G401 (cell line): ENCODE data around the gene TADA2A. TPM values are rescaled to one million over a fixed set of nuclear protein-coding genes. Genes with fewer than 3 reads are reported as not detected.

Source experiments
- DNase-seq: peaks from one replicate; pipeline ENCODE4 v3.0.0-alpha.2; 2015; ENCODE audit warnings: low spot score
- in situ Hi-C: cut with HindIII; loops from 2 replicates; pipeline ENCODE4 v1.10.0; 2016; ENCODE audit warnings: low sequenced_read_pairs, mixed read lengths
- total RNA-seq: library from RNA; depleted of rRNA; stranded (reverse); fragments of >200 nt; shearing (Covaris generic); gene quantifications from 2 replicates; pipeline ENCODE4 v1.2.3, GENCODE V29; 2014; rRNA removed

The TADA2A gene
- total RNA-seq, 1 experiment from 2014 or later, result 23.0 TPM

DNA sequence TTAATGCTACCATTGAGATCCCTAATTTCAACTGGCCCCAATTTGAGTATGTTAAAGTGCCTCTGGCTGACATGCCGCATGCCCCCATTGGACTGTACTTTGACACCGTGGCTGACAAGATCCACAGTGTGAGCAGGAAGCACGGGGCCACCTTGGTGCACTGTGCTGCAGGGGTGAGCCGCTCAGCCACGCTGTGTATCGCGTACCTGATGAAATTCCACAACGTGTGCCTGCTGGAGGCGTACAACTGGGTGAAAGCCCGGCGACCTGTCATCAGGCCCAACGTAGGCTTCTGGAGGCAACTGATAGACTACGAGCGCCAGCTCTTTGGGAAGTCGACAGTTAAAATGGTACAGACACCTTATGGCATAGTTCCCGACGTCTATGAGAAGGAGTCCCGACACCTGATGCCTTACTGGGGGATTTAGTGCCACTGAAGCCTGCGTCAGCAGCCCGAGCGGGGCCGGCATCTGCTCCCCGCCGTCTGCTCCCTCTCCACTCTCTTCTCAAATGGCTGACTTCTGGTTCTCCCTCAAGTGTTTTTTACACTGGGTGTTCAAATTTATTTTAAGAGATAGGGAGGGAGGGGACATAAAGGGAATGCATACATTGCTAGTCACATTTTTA is 105.9 kb downstream of the TADA2A start:
- DNase-seq, result peak; percentile 41
- in situ Hi-C loops, result no loop called here

DNA sequence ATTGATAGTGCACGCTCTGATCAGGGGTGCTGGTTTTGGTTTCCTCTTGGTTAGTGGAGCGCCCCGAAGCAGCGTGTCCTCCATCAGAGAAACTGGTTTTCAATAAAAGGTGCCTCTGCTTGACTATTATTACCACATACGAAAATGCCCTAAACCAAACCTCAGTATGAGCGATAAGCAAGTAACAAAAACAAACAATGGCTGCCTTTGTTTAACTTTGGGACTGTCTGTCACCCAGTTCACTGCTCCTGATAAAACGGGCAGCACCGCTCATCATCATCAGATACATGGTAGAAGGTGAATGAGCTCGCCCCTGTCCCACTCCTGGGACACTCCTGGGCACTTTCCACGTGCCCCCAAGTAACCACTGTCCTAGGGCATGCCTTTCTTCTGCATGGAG is 107.0 kb downstream of the TADA2A start:
- in situ Hi-C loops, result no loop called here
- no peak for DNase-seq

DNA sequence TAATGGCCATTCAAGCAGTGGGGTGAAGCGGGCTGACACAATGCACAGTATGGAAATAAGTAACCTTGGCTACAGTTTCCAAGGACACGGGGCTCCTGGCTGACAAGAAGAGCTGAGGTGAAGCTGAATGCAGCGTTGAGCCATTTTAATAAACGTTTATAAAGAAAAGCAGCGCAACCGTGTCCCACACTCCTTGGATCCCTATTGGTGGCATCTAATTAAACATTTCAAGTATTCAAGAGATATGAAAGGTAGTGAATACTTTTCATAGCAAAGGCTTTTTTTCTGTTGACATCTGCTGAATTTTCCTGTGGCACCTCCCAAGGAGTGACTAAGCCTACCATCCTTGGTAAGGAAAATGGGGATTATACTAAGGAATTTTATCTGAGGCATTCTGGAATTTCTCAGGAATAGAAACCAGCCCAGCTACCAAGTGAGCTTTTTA is 109.5 kb downstream of the TADA2A start:
- no peak for DNase-seq
- in situ Hi-C loops, result no loop called here

DNA sequence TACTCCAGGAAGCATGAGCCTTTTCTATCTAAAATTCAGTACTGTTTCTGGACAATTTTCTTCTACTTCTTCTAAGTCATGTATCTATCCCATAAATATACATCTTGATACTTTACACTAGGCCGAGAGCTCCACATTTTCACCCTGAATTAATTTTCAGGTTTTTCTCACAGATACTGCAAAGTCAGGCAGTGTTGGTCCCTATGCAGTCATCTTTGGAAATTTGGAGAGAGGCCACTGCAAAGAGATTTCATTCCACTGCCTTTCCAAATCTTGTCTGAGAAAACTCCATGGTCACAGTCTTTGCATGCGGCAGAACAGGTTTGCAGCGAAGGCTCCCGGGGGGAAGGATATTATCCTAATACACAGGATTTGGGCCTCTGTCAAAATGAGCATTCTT is 111.2 kb downstream of the TADA2A start:
- in situ Hi-C loops, result no loop called here
- no peak for DNase-seq

DNA sequence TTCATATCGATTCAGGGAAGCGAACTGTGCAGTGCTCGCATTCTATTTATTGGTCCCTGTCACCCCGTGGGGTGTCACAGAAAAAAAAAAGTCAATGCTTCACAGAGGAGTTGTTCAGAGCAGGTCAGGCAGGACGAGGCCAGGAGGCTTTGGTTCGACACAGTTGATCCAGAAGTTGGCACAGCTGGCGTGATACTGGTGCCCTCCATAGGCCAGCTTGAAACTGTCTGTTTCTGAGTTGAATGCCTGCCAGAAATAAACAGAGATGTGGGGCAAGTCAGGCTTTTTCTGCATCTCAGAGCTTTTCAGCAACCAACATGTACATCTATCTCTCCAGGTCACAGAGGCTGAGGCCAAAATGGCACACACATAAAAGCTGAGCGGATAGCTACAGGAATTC is 112.1 kb downstream of the TADA2A start:
- DNase-seq, result no peak
- in situ Hi-C loops, result no loop called here

DNA sequence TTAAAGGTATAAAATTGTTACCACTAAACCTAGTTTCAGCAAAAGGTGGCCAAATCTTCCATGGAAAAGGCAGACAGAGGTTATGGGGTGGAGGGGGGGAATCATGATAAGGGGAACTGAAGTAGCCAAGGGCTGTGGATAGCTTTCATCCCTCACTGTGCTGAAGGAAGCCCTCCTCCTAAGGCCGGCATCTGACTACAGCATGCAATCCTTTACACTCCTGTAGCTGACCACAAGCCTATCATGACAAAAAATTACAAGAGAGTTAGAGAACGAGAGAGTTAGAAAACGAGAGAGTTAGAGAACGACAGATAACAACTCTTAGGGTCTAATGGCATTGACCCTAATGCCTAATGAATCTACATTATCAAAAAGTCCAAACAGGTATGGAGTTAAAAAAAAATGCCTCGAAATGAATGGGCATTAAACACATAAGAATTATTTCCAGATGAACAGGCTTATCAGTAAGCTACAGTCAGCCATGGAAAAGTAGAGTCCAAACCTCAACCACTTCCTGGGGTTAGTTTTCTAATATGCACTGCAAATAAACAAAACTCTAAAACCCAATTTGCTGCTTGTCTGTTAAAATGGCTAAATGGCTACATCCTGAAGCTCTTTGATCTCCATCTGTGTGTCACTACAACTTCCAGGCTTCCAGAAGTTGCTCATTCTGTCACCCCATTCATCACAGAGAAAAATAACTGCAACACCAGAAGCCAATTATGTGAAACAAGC is 112.7 kb downstream of the TADA2A start:
- DNase-seq, result no peak
- in situ Hi-C loops, result no loop called here

DNA sequence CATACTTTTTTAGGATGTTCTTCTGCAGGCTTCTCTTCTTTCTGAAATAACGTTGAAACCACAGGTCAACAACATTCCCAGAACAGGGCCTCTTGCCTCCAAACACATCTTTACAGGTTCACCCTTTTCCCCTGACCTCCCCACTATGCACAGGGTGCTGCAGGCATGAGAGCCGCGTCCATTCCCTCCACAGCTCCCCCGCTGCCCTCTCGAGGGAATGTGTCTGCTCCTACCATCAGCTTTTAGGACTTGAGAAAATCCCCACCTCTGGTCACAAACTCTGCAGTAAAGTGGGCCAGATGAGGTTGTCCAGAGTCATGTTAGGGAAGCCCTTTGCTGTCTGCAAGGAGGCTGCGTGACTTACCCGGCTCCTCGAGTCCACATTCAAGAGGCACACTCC is 113.5 kb downstream of the TADA2A start:
- in situ Hi-C loops, result no loop called here
- no peak for DNase-seq

DNA sequence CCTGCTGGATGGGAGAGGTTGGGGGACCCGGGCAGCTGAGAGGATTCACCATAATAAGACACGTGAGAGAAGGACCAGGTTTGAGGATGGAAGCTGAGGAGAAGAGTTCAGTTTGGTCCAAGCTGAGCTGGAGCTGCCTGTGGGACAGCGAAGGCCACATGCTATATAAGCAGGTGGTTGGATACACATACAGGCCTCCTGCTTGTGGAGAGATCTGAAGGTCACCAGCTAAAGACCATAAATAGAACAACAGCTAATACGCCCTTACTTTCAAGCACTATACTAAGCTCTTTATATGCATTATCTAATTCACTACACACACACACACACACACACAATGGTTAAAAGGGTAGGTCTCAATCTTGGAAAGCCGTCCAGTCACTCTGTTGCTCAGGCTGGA is 115.1 kb downstream of the TADA2A start:
- in situ Hi-C loops, result no loop called here
- DNase-seq, result no peak

DNA sequence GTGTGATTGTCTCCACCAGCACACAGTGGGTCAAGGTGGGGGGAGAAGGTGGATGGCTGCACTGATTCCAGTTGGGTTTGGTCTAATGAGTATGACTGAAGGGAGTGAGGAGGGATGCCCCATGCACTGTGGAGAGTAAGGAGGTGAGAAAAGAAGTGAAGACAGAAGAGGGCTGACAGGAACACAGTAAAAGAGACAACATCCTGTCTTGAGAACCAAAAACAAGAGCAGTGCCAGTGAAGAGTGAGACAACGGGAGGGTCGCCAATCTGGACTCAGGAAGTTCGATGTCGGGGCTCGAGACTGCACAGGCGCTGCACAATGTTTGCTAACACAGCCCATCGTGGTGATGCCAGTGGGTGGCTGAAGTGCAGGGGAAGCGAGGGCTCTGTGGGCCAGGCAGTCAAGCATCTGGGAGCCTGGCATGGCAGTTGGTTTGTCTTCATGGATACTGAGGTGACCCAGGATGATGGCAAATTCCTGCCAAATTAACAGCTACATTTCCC is 117.1 kb downstream of the TADA2A start:
- no peak for DNase-seq
- in situ Hi-C loops, result no loop called here

DNA sequence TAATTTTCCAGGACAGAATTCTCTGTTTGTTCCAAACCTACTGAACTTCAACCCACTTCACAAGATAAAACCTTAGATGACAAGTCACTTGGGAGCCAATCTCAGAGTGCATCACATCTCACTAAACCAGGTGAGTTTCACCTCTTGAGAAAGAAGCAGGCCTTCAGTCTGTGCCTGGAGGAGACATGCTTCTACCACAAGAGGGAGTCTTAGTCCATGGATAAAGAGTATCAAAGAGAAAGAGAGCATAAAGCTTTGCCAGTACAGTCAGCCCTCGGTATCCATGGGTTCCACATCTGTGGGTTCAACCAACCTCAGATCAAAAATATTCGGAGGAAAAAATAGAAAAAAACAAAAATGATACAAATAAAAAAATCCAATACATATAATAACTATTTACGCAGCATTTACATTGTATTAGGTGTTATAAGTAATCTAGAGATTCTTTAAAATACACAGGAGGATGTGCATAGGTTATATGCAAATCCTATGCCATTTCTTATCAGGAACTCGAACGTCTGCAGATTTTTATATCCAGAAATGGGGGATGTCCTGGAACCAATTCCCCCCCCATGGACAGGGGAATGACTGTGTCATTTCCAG is 120.7 kb downstream of the TADA2A start:
- DNase-seq, result peak; percentile 65
- in situ Hi-C loops, result no loop called here

Other genes with a start within 250 kb of the TADA2A start
- not detected in 2 replicates for gene C17orf78, start 30.9 kb upstream of the TADA2A start, total RNA-seq
- gene ACACA, start 50 bp upstream of the TADA2A start, total RNA-seq, result 70.8 and 128 TPM in 2 replicates
- 42.7 and 59.0 TPM in 2 replicates for gene DUSP14, start 83.0 kb downstream of the TADA2A start, total RNA-seq
- gene SYNRG, start 202.5 kb downstream of the TADA2A start, total RNA-seq, result 11.4 and 29.8 TPM in 2 replicates
- gene DDX52, start 236.6 kb downstream of the TADA2A start, total RNA-seq, result 23.0 and 43.7 TPM in 2 replicates